Measurements from ENCODE around the gene DCC.

The DCC gene

DNA sequence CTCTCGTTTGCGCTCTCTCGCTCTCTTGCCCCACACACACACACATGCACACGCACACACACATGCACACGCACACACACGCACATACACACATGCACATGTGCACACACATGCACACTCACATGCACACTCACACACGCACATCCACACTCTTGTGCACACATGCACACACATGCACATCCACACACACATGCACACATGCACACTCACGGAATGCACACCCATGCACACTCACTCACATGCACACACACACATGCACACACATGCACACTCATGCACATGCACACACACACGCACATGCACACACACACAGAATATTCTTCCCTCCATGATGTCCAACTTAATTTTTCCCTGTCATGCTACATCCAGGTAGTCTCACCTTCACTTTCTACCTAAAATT lies 360.1 kb downstream of the DCC start:
- no peak overlapping the region for H3K27ac ChIP-seq
- TF ChIP-seq, protein P1, sequence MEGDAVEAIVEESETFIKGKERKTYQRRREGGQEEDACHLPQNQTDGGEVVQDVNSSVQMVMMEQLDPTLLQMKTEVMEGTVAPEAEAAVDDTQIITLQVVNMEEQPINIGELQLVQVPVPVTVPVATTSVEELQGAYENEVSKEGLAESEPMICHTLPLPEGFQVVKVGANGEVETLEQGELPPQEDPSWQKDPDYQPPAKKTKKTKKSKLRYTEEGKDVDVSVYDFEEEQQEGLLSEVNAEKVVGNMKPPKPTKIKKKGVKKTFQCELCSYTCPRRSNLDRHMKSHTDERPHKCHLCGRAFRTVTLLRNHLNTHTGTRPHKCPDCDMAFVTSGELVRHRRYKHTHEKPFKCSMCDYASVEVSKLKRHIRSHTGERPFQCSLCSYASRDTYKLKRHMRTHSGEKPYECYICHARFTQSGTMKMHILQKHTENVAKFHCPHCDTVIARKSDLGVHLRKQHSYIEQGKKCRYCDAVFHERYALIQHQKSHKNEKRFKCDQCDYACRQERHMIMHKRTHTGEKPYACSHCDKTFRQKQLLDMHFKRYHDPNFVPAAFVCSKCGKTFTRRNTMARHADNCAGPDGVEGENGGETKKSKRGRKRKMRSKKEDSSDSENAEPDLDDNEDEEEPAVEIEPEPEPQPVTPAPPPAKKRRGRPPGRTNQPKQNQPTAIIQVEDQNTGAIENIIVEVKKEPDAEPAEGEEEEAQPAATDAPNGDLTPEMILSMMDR (conservative IDR thresholded peaks at IDR 0.05), result no peak

GRCh38 chr18:52700816-52701215 lies 360.8 kb downstream of the DCC start:
- TF ChIP-seq, protein P1 (conservative IDR thresholded peaks at IDR 0.05), result no peak
- H3K27ac ChIP-seq, result no peak overlapping the region

DNA sequence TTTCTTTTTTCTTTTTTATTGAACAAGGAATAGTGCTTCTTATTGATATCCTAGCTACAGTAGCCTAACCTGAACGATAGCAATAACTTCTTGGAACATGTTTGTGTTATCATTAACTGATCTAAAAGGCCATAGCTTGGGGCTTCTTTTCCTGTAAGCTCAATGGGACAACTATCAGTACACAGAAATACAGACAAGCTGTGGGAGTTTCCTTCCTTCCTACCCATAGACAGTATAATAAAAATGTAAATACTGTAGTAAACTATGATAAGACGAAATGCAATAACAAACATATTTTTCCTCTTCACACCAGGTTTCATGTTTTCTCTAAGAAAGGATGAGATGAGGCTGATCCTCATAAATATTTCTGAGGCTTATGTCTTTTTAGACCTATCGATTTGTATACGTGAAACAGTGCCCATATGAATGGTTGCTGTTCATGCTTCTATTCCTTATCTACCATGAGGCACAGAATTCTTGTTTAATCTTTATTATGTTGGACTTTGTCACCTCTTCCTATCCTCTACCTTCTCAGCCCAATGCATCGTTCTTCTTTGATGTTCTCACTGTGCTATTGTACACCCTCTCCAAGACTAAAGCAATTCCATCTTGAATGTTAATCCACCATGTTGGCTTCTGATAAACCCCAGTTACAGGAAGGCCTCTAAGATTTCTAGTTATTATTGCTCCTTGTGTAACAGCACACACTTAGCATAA lies 361.4 kb downstream of the DCC start:
- no peak overlapping the region for H3K27ac ChIP-seq
- TF ChIP-seq, protein P1 (conservative IDR thresholded peaks at IDR 0.05), result no peak

- no peak overlapping the region for H3K27ac ChIP-seq
- TF ChIP-seq, protein P1 (conservative IDR thresholded peaks at IDR 0.05), result no peak
Observed at GRCh38 chr18:52715421-52715820, 375.4 kb downstream of the DCC start.

DNA sequence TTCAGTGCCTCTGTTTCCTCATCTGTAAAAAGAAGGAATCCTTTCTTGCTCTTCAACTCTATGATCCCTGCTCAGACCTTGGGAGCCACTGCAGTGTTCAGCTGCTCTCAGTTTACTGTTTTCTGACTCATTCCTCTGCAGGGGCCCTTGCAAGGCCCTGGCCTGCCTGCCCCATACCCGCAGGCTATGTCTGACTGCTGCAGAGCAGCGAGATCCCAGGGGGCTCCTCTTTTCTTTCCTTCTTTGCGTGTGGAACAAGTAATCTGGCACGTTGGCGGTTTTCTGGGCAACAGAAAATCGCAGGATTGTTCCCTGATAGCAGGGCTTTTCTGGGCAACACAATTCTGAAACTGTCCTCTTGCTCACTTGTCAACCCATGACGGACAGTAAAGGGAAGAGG lies 376.0 kb downstream of the DCC start:
- TF ChIP-seq, protein P1 (conservative IDR thresholded peaks at IDR 0.05), result no peak
- H3K27ac ChIP-seq, result no peak overlapping the region

GRCh38 chr18:52716973-52717372 lies 377.0 kb downstream of the DCC start:
- TF ChIP-seq, protein P1 (conservative IDR thresholded peaks at IDR 0.05), result peak; percentile 78
- H3K27ac ChIP-seq, result no peak overlapping the region

DNA sequence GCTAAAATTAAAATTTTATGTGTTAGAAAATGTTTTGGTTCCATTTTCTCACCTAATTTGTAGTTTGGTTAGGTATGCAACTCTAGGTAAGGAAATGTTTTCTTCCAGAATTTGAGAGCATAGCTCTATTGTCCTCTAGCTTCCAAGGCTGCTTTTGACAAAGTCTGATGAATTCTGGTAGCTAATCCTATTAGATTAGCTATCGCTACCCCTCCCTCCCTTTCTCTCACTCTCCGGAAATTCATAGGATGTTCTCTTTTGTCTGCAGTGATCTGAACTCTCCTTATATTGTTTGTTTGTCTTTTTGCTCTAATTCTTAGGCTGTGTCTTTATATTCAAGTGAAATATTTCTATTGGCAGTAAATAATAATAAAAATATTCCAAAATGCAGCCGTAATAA lies 382.9 kb downstream of the DCC start:
- no peak overlapping the region for H3K27ac ChIP-seq
- TF ChIP-seq, protein P1 (conservative IDR thresholded peaks at IDR 0.05), result no peak
